Parathyroid adenoma (tissue), 2 donors: Measurements from ENCODE around the gene RIPOR2.

Experiments
- H2AFZ ChIP-seq: fragments of 300-600 bp; sonication (generic); one replicate; pipeline ENCODE4 v1.7.0; 2017; ENCODE audit warnings: antibody characterized with exemption, mild to moderate bottlenecking
- H3K27ac ChIP-seq: fragments of 300-600 bp; sonication (generic); one replicate; pipeline ENCODE4 v1.7.0; 2017
- H3K27me3 ChIP-seq: fragments of 300-600 bp; sonication (generic); one replicate; pipeline ENCODE4 v1.7.0; 2017; ENCODE audit warnings: low read length; ENCODE audit not compliant: control insufficient read depth, insufficient read depth
- H3K36me3 ChIP-seq: fragments of 300-600 bp; sonication (generic); one replicate; pipeline ENCODE4 v1.7.0; 2017; ENCODE audit warnings: low read length; ENCODE audit not compliant: control insufficient read depth, insufficient read depth
- H3K4me1 ChIP-seq: fragments of 300-600 bp; sonication (generic); one replicate; pipeline ENCODE4 v1.7.0; 2017; ENCODE audit warnings: control low read depth
- H3K4me2 ChIP-seq: fragments of 300-600 bp; sonication (generic); one replicate; pipeline ENCODE4 v1.7.0; 2017; ENCODE audit warnings: low read length
- H3K4me3 ChIP-seq: fragments of 300-600 bp; sonication (generic); one replicate; pipeline ENCODE4 v1.7.0; 2017; ENCODE audit warnings: low read depth, low read length
- H3K79me2 ChIP-seq: fragments of 300-600 bp; sonication (generic); one replicate; pipeline ENCODE4 v1.7.0; 2017; ENCODE audit warnings: control low read depth
- H3K9ac ChIP-seq: fragments of 300-600 bp; sonication (generic); one replicate; pipeline ENCODE4 v1.7.0; 2017; ENCODE audit warnings: mild to moderate bottlenecking
- H3K9me3 ChIP-seq: fragments of 300-600 bp; sonication (generic); one replicate; pipeline ENCODE4 v1.7.0; 2017; ENCODE audit warnings: low read length; ENCODE audit not compliant: control insufficient read depth
- CTCF ChIP-seq: fragments of 300-600 bp; sonication (generic); IDR thresholded peaks from one replicate; pipeline ENCODE4 v1.7.0; 2017; ENCODE audit warnings: antibody characterized with exemption, mild to moderate bottlenecking
- donor health status: primary hyperparathyroidism.

RIPOR2 gene

GRCh38 chr6:24861934-24862333 lies 73.8 kb downstream of the RIPOR2 start:
- TF ChIP-seq CTCF, result no peak

GRCh38 chr6:24859608-24860200 lies 76.1 kb downstream of the RIPOR2 start:
- no peaks in the 10 kb centered on the region for H3K36me3 ChIP-seq
- no peaks in the 10 kb centered on the region for H3K4me1 ChIP-seq
- H3K27me3 ChIP-seq, result no peaks in the 10 kb centered on the region
- no peak overlapping the region for H3K27ac ChIP-seq
- no peak overlapping the region for H3K9ac ChIP-seq
- no peak for TF ChIP-seq CTCF
- no peak overlapping the region for H3K4me3 ChIP-seq
- no peaks in the 10 kb centered on the region for H3K79me2 ChIP-seq
- H3K9me3 ChIP-seq, result no peaks in the 10 kb centered on the region
- H3K4me2 ChIP-seq, result no peak overlapping the region
- no peak overlapping the region for H2AFZ ChIP-seq

More at GRCh38 chr6:24861934-24862333, 73.8 kb downstream of the RIPOR2 start:
- no peak overlapping the region for H3K4me3 ChIP-seq
- H3K79me2 ChIP-seq, result no peaks in the 10 kb centered on the region
- H3K4me2 ChIP-seq, result no peak overlapping the region
- no peak overlapping the region for H2AFZ ChIP-seq
- no peaks in the 10 kb centered on the region for H3K9me3 ChIP-seq
- H3K9ac ChIP-seq, result no peak overlapping the region
- H3K27ac ChIP-seq, result no peak overlapping the region
- no peaks in the 10 kb centered on the region for H3K27me3 ChIP-seq
- H3K4me1 ChIP-seq, result no peaks in the 10 kb centered on the region
- no peaks in the 10 kb centered on the region for H3K36me3 ChIP-seq

GRCh38 chr6:24859132-24859531 lies 76.6 kb downstream of the RIPOR2 start:
- no peaks in the 10 kb centered on the region for H3K9me3 ChIP-seq

GRCh38 chr6:24858177-24858653 lies 77.5 kb downstream of the RIPOR2 start:
- no peaks in the 10 kb centered on the region for H3K27me3 ChIP-seq
- no peak for TF ChIP-seq CTCF

More at GRCh38 chr6:24859132-24859531, 76.6 kb downstream of the RIPOR2 start:
- no peaks in the 10 kb centered on the region for H3K27me3 ChIP-seq
- no peak for TF ChIP-seq CTCF
- H3K9ac ChIP-seq, result no peak overlapping the region
- no peak overlapping the region for H3K27ac ChIP-seq
- H3K4me1 ChIP-seq, result no peaks in the 10 kb centered on the region
- H3K36me3 ChIP-seq, result no peaks in the 10 kb centered on the region
- no peaks in the 10 kb centered on the region for H3K79me2 ChIP-seq
- H3K4me2 ChIP-seq, result no peak overlapping the region
- no peak overlapping the region for H3K4me3 ChIP-seq
- H2AFZ ChIP-seq, result no peak overlapping the region

More at GRCh38 chr6:24858177-24858653, 77.5 kb downstream of the RIPOR2 start:
- Histone ChIP-seq H3K4me2 (no peak overlapping the region), H3K4me3 (no peak overlapping the region), H3K4me1 (no peaks in the 10 kb centered on the region), H3K9me3 (no peaks in the 10 kb centered on the region), H3K36me3 (no peaks in the 10 kb centered on the region), H3K9ac (no peak overlapping the region), H3K79me2 (no peaks in the 10 kb centered on the region), H3K27ac (no peak overlapping the region), H2AFZ (no peak overlapping the region)
